ENCODE measurements around the gene ERC2. TPM values are rescaled to one million over a fixed set of nuclear protein-coding genes. Genes with fewer than 3 reads are reported as not detected.

ERC2 gene
- total and polyA plus RNA-seq, 2 donors (not counting 3 experiments of a cell fraction or from before 2014, with no cell fraction given) = 5.6 to 15.5 TPM

GRCh38 chr3:55551644-55552043 lies 916.6 kb downstream of the ERC2 start:
- intact Hi-C loops (cut with micrococcal nuclease) (no loop called here), dilution Hi-C loops (cut with MboI; ENCODE audit: extremely low pct_ligation_motif_present, low sequenced_read_pairs) (no loop called here)
- no TSS peak for BruUV-seq (replicated peaks)
- no peaks in the 10 kb centered on the region for H3K79me2 ChIP-seq (ENCODE audit: control insufficient read depth, insufficient read depth, low read length)
- H3K9me1 ChIP-seq (replicated peaks; ENCODE audit: control insufficient read depth, extremely low read depth, insufficient read depth, low read length) = no peaks in the 10 kb centered on the region
- no peak overlapping the region for H3K4me2 ChIP-seq (ENCODE audit: insufficient read depth, low read length)
- no peak overlapping the region for H3K4me3 ChIP-seq (replicated peaks in 1 of 3; ENCODE audit: insufficient read depth in 1 of 3, low read depth in 1 of 3, low read length in 3 of 3)
- H3K4me1 ChIP-seq (ENCODE audit: control insufficient read depth, extremely low read depth, insufficient read depth, low read length) = no peaks in the 10 kb centered on the region
- no peaks in the 10 kb centered on the region for H4K20me1 ChIP-seq (replicated peaks; ENCODE audit: control insufficient read depth, extremely low read depth, insufficient read depth, low read length)
- H3K9ac ChIP-seq (replicated peaks; ENCODE audit: extremely low read depth, insufficient read depth, low read length) = no peak overlapping the region
- TF ChIP-seq GATA2 (IDR thresholded peaks at IDR 0.05; ENCODE audit: insufficient read depth, insufficient read length, low read depth, low read length) = no peak
- TF ChIP-seq POLR2AphosphoS5 (IDR thresholded peaks at IDR 0.05; ENCODE audit: insufficient read depth, low read depth, low read length) = no peak
- TF ChIP-seq MYC (IDR thresholded peaks at IDR 0.05; ENCODE audit: low read depth, low read length) = no peak
- no peak for TF ChIP-seq CTCF (IDR thresholded peaks at IDR 0.05; ENCODE audit: extremely low read depth in 1 of 2, insufficient read depth in 1 of 2, low read depth in 1 of 2, low read length in 2 of 2)
- TF ChIP-seq POLR2A (IDR thresholded peaks at IDR 0.05; ENCODE audit: low read depth, low read length) = no peak
- TF ChIP-seq, protein P1, sequence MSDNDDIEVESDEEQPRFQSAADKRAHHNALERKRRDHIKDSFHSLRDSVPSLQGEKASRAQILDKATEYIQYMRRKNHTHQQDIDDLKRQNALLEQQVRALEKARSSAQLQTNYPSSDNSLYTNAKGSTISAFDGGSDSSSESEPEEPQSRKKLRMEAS (IDR thresholded peaks at IDR 0.05; ENCODE audit: insufficient read depth, insufficient read length) = no peak
- no peak for TF ChIP-seq JUN (IDR thresholded peaks at IDR 0.05; ENCODE audit: borderline replicate concordance, insufficient read depth, insufficient read length, low read depth)
- TF ChIP-seq EZH2 (IDR thresholded peaks at IDR 0.05; ENCODE audit: borderline replicate concordance, low read depth, low read length, severe bottlenecking) = no peak
- no peak for FAIRE-seq
- no peaks in the 10 kb centered on the region for H3K9me3 ChIP-seq (replicated peaks; ENCODE audit: control insufficient read depth, insufficient read depth, low read length)
- no peak overlapping the region for H2AFZ ChIP-seq (ENCODE audit: low read depth, low read length)
- H3K36me3 ChIP-seq (ENCODE audit: control insufficient read depth in 2 of 2, extremely low read depth in 1 of 2, insufficient read depth in 2 of 2, low read length in 2 of 2) = no peaks in the 10 kb centered on the region
- ChIA-PET CTCF (no interaction called here), POLR2A (no interaction called here)
- no peak for DNase-seq (ENCODE audit: low read depth, low spot score)
- H3K27me3 ChIP-seq (ENCODE audit: control insufficient read depth in 2 of 2, insufficient read depth in 2 of 2, low read length in 2 of 2) = no peaks in the 10 kb centered on the region
- H3K27ac ChIP-seq (ENCODE audit: insufficient read depth, low read depth, low read length) = no peak overlapping the region
